ENCODE results near the gene CDH13.

CDH13 gene

DNA sequence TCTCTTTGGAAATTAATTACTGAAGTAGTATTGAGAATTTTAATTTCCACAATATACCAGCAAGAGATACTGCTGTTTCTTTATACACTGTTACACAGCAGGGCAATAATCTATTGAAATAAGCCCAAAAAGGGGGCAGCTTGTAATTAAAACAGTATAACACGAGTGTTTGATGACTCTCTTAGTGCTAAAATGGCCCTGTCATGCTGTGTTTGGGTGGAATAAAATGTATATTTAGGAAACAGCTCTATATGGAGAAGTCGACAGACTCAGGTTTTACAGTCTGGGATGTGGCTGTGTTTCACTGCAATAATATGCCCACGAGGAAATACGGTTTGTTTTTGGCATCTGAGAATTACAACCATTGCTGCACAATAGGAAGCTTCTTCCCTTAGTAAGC lies 643.3 kb downstream of the CDH13 start:
- no peak for TF ChIP-seq EZH2phosphoT487 (IDR thresholded peaks at IDR 0.05; ENCODE audit: low read depth)
- TF ChIP-seq, protein P1, sequence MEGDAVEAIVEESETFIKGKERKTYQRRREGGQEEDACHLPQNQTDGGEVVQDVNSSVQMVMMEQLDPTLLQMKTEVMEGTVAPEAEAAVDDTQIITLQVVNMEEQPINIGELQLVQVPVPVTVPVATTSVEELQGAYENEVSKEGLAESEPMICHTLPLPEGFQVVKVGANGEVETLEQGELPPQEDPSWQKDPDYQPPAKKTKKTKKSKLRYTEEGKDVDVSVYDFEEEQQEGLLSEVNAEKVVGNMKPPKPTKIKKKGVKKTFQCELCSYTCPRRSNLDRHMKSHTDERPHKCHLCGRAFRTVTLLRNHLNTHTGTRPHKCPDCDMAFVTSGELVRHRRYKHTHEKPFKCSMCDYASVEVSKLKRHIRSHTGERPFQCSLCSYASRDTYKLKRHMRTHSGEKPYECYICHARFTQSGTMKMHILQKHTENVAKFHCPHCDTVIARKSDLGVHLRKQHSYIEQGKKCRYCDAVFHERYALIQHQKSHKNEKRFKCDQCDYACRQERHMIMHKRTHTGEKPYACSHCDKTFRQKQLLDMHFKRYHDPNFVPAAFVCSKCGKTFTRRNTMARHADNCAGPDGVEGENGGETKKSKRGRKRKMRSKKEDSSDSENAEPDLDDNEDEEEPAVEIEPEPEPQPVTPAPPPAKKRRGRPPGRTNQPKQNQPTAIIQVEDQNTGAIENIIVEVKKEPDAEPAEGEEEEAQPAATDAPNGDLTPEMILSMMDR (IDR thresholded peaks at IDR 0.05; ENCODE audit: low read depth, low read length) = no peak

DNA sequence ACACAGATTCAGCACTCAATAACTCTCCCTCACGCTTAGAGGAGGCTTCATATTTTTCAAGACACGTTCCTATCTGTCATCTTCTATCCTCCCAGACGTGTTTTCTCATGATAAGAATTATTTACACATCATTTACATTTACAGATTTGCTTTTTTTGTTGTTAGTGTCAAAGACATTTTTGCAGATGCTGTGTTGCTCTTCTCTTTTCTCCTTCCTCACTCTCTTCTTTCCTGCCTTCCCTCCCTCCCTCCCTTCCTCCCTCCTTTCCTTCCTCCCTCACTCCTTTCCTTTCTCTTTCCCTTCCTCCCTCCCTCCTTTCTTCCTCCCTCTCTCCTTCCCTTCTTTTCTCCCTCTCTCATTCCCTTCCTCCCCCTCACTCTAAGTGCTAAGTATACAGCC lies 643.9 kb downstream of the CDH13 start:
- H2AFZ ChIP-seq (ENCODE audit: low read depth, low read length) = no peak overlapping the region
- H3K4me3 ChIP-seq (ENCODE audit: low read length) = no peak overlapping the region
- H3K9me3 ChIP-seq (ENCODE audit: insufficient read depth, low read length) = no peaks in the 10 kb centered on the region
- H3K4me1 ChIP-seq (ENCODE audit: low read length) = no peaks in the 10 kb centered on the region
- no peak overlapping the region for H3K4me2 ChIP-seq (ENCODE audit: low read length)
- no peak overlapping the region for H3K27ac ChIP-seq (ENCODE audit: low read length)
- no peaks in the 10 kb centered on the region for H3K27me3 ChIP-seq (ENCODE audit: low read depth, low read length)
- no peak overlapping the region for H3K9ac ChIP-seq (ENCODE audit: low read length)
- H3K79me2 ChIP-seq (ENCODE audit: low read length) = no peaks in the 10 kb centered on the region
- no peaks in the 10 kb centered on the region for H3K36me3 ChIP-seq (replicated peaks; ENCODE audit: low read depth, low read length)
- TF ChIP-seq, protein P1 (IDR thresholded peaks at IDR 0.05; ENCODE audit: low read depth, low read length) = no peak
- no peak for TF ChIP-seq EZH2phosphoT487 (IDR thresholded peaks at IDR 0.05; ENCODE audit: low read depth)
- H4K20me1 ChIP-seq (ENCODE audit: insufficient read depth, low read length) = no peaks in the 10 kb centered on the region

More for the DNA sequence above, 643.3 kb downstream of the CDH13 start:
- H3K9ac ChIP-seq (ENCODE audit: low read length) = no peak overlapping the region
- no peak overlapping the region for H3K4me2 ChIP-seq (ENCODE audit: low read length)
- H4K20me1 ChIP-seq (ENCODE audit: insufficient read depth, low read length) = no peaks in the 10 kb centered on the region
- no peaks in the 10 kb centered on the region for H3K4me1 ChIP-seq (ENCODE audit: low read length)
- H3K27ac ChIP-seq (ENCODE audit: low read length) = no peak overlapping the region
- no peaks in the 10 kb centered on the region for H3K36me3 ChIP-seq (replicated peaks; ENCODE audit: low read depth, low read length)
- H3K79me2 ChIP-seq (ENCODE audit: low read length) = no peaks in the 10 kb centered on the region
- H3K9me3 ChIP-seq (ENCODE audit: insufficient read depth, low read length) = no peaks in the 10 kb centered on the region
- H2AFZ ChIP-seq (ENCODE audit: low read depth, low read length) = no peak overlapping the region
- H3K4me3 ChIP-seq (ENCODE audit: low read length) = no peak overlapping the region
- no peaks in the 10 kb centered on the region for H3K27me3 ChIP-seq (ENCODE audit: low read depth, low read length)

DNA sequence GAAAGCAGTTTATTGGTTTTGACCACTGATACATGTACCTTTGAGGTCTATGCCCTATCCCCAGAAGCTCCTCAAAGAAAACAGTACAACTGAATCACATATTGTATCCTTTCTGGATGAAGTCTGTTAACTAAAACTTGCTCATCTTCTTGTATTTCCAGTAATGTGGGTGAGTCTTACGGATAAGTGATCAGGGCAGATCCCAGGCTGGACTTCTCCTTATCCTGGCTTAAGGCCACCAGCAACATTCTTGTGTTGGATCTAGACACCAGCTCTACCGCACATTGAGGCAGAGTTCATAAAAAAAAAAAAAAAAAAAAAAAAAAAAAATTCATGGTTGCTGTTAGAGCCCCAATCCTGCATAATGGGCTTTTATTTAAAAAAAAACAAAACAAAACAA lies 644.4 kb downstream of the CDH13 start:
- H3K9me3 ChIP-seq (ENCODE audit: insufficient read depth, low read length) = no peaks in the 10 kb centered on the region
- no peak overlapping the region for H2AFZ ChIP-seq (ENCODE audit: low read depth, low read length)
- no peak overlapping the region for H3K4me3 ChIP-seq (ENCODE audit: low read length)
- no peaks in the 10 kb centered on the region for H3K27me3 ChIP-seq (ENCODE audit: low read depth, low read length)
- H4K20me1 ChIP-seq (ENCODE audit: insufficient read depth, low read length) = no peaks in the 10 kb centered on the region
- H3K79me2 ChIP-seq (ENCODE audit: low read length) = no peaks in the 10 kb centered on the region
- H3K27ac ChIP-seq (ENCODE audit: low read length) = no peak overlapping the region
- H3K36me3 ChIP-seq (replicated peaks; ENCODE audit: low read depth, low read length) = no peaks in the 10 kb centered on the region
- no peak overlapping the region for H3K4me2 ChIP-seq (ENCODE audit: low read length)
- no peaks in the 10 kb centered on the region for H3K4me1 ChIP-seq (ENCODE audit: low read length)
- H3K9ac ChIP-seq (ENCODE audit: low read length) = no peak overlapping the region
- TF ChIP-seq, protein P1 (IDR thresholded peaks at IDR 0.05; ENCODE audit: low read depth, low read length) = no peak
- TF ChIP-seq EZH2phosphoT487 (IDR thresholded peaks at IDR 0.05; ENCODE audit: low read depth) = no peak

DNA sequence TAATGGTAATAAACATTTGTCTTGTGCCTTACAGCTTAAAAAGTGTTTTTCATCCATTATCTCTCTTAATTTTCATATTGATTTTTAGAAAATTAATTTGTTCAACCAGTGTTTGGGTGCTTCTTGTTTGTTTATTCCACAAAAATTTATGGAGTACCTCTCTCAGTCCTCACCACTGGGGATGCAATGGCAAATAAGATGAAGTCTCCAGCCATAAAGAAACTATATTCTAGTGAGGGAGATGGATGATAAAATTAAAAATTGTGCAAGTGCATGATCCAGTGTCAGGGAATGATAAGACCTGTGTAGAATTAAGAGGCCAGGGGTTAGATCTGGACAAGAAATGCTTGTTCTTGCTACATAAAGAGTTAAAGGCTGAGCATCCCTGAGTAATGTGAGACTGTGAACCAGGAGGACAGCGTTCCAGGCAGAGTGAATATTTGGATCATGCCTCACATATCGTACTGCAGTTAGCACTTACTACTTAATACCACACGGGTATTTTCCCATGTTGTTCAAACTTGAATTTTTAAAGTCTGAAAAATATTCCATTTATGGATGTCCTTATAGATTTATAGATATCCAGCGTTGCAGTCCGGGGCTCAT lies 645.3 kb downstream of the CDH13 start:
- H2AFZ ChIP-seq (ENCODE audit: low read depth, low read length) = no peak overlapping the region
- H3K4me1 ChIP-seq (ENCODE audit: low read length) = no peaks in the 10 kb centered on the region
- no peak overlapping the region for H3K9ac ChIP-seq (ENCODE audit: low read length)
- H3K27me3 ChIP-seq (ENCODE audit: low read depth, low read length) = peaks cover under 1% of the 10 kb centered on the region; the same call in 1 of the 2 replicates
- H3K4me2 ChIP-seq (ENCODE audit: low read length) = no peak overlapping the region
- no peak overlapping the region for H3K27ac ChIP-seq (ENCODE audit: low read length)
- H3K4me3 ChIP-seq (ENCODE audit: low read length) = no peak overlapping the region
- no peaks in the 10 kb centered on the region for H3K79me2 ChIP-seq (ENCODE audit: low read length)
- TF ChIP-seq, protein P1 (IDR thresholded peaks at IDR 0.05; ENCODE audit: low read depth, low read length) = no peak
- TF ChIP-seq EZH2phosphoT487 (IDR thresholded peaks at IDR 0.05; ENCODE audit: low read depth) = no peak
- no peaks in the 10 kb centered on the region for H3K9me3 ChIP-seq (ENCODE audit: insufficient read depth, low read length)
- no peaks in the 10 kb centered on the region for H3K36me3 ChIP-seq (replicated peaks; ENCODE audit: low read depth, low read length)
- no peaks in the 10 kb centered on the region for H4K20me1 ChIP-seq (ENCODE audit: insufficient read depth, low read length)

Measured in OCI-LY3 (cell line).